GM19099 (cell line): ENCODE data around the gene PRICKLE2.

Experiments
- POLR2A ChIP-seq: IDR thresholded peaks from 3 replicates; pipeline ENCODE4 v1.6.1; 2011; ENCODE audit warnings: low read depth; ENCODE audit not compliant: insufficient read length; ENCODE audit errors: extremely low read depth

PRICKLE2 gene

GRCh38 chr3:64216274-64217147, 8.8 kb downstream of the PRICKLE2 start:
- TF ChIP-seq POLR2A = no peak

GRCh38 chr3:64215559-64215958, 9.7 kb downstream of the PRICKLE2 start:
- TF ChIP-seq POLR2A = no peak

GRCh38 chr3:64215103-64215502, 10.2 kb downstream of the PRICKLE2 start:
- TF ChIP-seq POLR2A = no peak

- TF ChIP-seq POLR2A = no peak
Measured at GRCh38 chr3:64214381-64215018, 10.8 kb downstream of the PRICKLE2 start.

GRCh38 chr3:64213962-64214379, 11.3 kb downstream of the PRICKLE2 start:
- TF ChIP-seq POLR2A = no peak

GRCh38 chr3:64213224-64213878, 11.9 kb downstream of the PRICKLE2 start:
- no peak for TF ChIP-seq POLR2A

GRCh38 chr3:64209866-64210621, 15.2 kb downstream of the PRICKLE2 start:
- TF ChIP-seq POLR2A = no peak

- TF ChIP-seq POLR2A = no peak
Measured at GRCh38 chr3:64207289-64208080, 17.8 kb downstream of the PRICKLE2 start.

GRCh38 chr3:64203969-64204908, 21.0 kb downstream of the PRICKLE2 start:
- TF ChIP-seq POLR2A = no peak

- no peak for TF ChIP-seq POLR2A
Measured at GRCh38 chr3:64203216-64203615, 22.1 kb downstream of the PRICKLE2 start.

GRCh38 chr3:64199932-64200331, 25.3 kb downstream of the PRICKLE2 start:
- no peak for TF ChIP-seq POLR2A

GRCh38 chr3:64196236-64196929, 28.9 kb downstream of the PRICKLE2 start:
- no peak for TF ChIP-seq POLR2A

- TF ChIP-seq POLR2A = no peak
Measured at GRCh38 chr3:64195789-64196188, 29.5 kb downstream of the PRICKLE2 start.

- TF ChIP-seq POLR2A = no peak
Measured at GRCh38 chr3:64191822-64192221, 33.4 kb downstream of the PRICKLE2 start.
